Mesendoderm (in vitro differentiated cells): ENCODE results near the gene MUL1.

Experiments used
- DNase-seq: peaks from one replicate; pipeline ENCODE4 v3.0.0; 2013
- H2AK5ac ChIP-seq: 2 replicates; pipeline ENCODE4 v1.6.1; 2013; ENCODE audit warnings: low read length, inconsistent platforms
- H2BK120ac ChIP-seq: 2 replicates; pipeline ENCODE4 v1.6.1; 2013; ENCODE audit warnings: low read depth, mild to moderate bottlenecking, low read length, moderate library complexity, mixed read lengths
- H2BK15ac ChIP-seq: replicated peaks from 2 replicates; pipeline ENCODE4 v1.6.1; 2013; ENCODE audit warnings: low read depth, mild to moderate bottlenecking, moderate library complexity
- H2BK5ac ChIP-seq: 2 replicates; pipeline ENCODE4 v1.6.1; 2013; ENCODE audit warnings: low read length, inconsistent platforms
- H3K18ac ChIP-seq: 2 replicates; pipeline ENCODE4 v1.6.1; 2013; ENCODE audit warnings: mild to moderate bottlenecking, low read length, mixed read lengths
- H3K23ac ChIP-seq: one replicate; pipeline ENCODE4 v1.6.1; 2013; ENCODE audit warnings: low read length
- H3K27ac ChIP-seq: 2 replicates; pipeline ENCODE4 v1.5.1; 2013; ENCODE audit warnings: low read depth, mild to moderate bottlenecking, inconsistent platforms, low read length, moderate library complexity
- H3K27me3 ChIP-seq: 2 replicates; pipeline ENCODE4 v1.6.1; 2013; ENCODE audit warnings: low read length, control low read depth, mild to moderate bottlenecking, inconsistent platforms; ENCODE audit not compliant: insufficient read depth, poor library complexity
- H3K36me3 ChIP-seq: 2 replicates; pipeline ENCODE4 v1.6.1; 2013; ENCODE audit warnings: low read length, inconsistent platforms; ENCODE audit not compliant: control insufficient read depth, insufficient read depth
- H3K4ac ChIP-seq: one replicate; pipeline ENCODE4 v1.6.1; 2013; ENCODE audit warnings: low read depth, mild to moderate bottlenecking, low read length, moderate library complexity
- H3K4me1 ChIP-seq: 2 replicates; pipeline ENCODE4 v1.6.1; 2013; ENCODE audit warnings: low read depth, low read length, inconsistent platforms; ENCODE audit not compliant: control insufficient read depth
- H3K4me2 ChIP-seq: 2 replicates; pipeline ENCODE4 v1.6.1; 2013; ENCODE audit warnings: low read length
- H3K4me3 ChIP-seq: 2 replicates; pipeline ENCODE4 v1.5.1; 2013; ENCODE audit warnings: mild to moderate bottlenecking, low read length
- H3K56ac ChIP-seq: one replicate; pipeline ENCODE4 v1.6.1; 2013; ENCODE audit warnings: low read length
- H3K79me1 ChIP-seq: 2 replicates; pipeline ENCODE4 v1.6.1; 2013; ENCODE audit warnings: low read length, inconsistent platforms
- H3K79me2 ChIP-seq: 2 replicates; pipeline ENCODE4 v1.6.1; 2013; ENCODE audit warnings: mild to moderate bottlenecking, low read length; ENCODE audit not compliant: control insufficient read depth, insufficient read depth
- H3K9ac ChIP-seq: 2 replicates; pipeline ENCODE4 v1.6.1; 2013; ENCODE audit warnings: low read length, inconsistent platforms
- H4K5ac ChIP-seq: one replicate; pipeline ENCODE4 v1.6.1; 2013; ENCODE audit warnings: low read length
- H4K8ac ChIP-seq: one replicate; pipeline ENCODE4 v1.6.1; 2013; ENCODE audit warnings: low read depth, mild to moderate bottlenecking, control low read depth, low read length, moderate library complexity
- WGBS: extraction: QIAGEN DNeasy Blood & Tissue Kit; methylation state at CpG from one replicate; pipeline ENCODE4 v1.1.7; 2013; ENCODE audit warnings: low lambda C conversion rate, missing lambda C conversion rate; ENCODE audit not compliant: insufficient coverage; ENCODE audit errors: extremely low coverage; 5-methylcytosine and 5-hydroxymethylcytosine counted together

The MUL1 gene

DNA sequence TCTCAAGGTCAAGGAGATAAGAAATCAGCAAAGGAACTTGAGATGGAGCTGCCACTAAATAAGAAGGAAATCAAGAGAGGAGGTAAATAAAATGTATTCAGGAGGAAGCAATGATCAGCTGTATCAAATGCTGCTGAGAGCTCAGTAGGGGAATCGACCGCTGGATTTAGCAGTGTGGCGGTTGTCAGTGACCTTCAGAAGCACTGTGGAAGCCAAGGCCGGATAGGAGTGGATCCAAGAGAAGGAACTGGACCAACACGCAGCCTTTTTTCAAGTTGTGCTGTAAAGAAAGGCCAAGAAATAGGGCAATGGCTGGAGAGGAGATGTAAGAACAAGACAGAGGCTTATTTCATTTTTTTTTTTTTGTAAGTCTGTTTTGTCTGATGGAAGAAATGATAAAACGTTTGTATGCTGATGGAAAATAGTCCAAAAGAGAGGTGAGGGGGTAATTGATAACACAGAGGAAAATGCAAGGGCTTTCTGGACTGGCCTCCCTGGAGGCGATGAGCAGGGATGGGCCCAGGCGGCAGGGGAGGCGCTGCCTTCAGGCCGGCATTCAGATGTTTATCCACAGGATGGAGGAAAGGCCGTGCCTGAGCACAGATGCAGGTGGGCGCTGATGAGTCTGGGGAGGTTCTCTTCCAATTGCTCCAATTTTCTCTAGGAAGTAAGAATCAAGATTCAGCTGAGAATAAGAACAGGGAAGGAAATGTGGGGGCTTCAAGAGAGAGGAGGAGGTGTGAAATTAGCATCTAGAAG lies 26.9 kb upstream of the MUL1 start:
- Histone ChIP-seq H3K4ac (no peak overlapping the region), H4K8ac (no peak overlapping the region), H3K56ac (no peak overlapping the region), H4K5ac (no peak overlapping the region), H2BK5ac (no peak overlapping the region), H3K27me3 (no peaks in the 10 kb centered on the region), H2AK5ac (no peak overlapping the region), H3K4me2 (no peak overlapping the region), H3K23ac (no peak overlapping the region), H3K79me2 (no peaks in the 10 kb centered on the region), H3K79me1 (no peaks in the 10 kb centered on the region), H3K36me3 (no peaks in the 10 kb centered on the region), H3K18ac (no peak overlapping the region), H3K9ac (no peak overlapping the region), H2BK120ac (no peak overlapping the region), H2BK15ac (no peak overlapping the region), H3K27ac (no peak overlapping the region), H3K4me3 (no peak overlapping the region), H3K4me1 (no peaks in the 10 kb centered on the region)
- no peak for DNase-seq
- no CpG with 5 or more reads among the region's 12 CpGs for WGBS

DNA sequence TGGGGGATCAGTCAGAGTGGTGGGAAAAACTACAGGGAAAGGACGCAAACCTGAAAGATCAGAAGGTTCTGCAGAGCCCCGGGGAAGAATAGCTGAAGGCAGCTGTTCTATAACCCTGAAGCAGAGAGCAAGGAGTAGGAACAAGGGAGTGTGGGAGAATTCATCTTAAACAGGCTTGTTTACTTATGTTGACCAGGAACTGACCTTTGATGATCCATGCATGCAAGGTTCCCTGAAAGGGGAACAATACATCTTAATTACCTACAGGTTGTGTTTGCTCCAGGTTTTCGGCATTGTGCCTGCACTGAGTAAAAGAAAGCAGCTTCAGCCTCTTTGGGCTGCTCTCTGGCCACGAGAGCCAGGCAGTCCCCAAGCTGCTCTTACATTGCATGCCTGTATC lies 25.7 kb upstream of the MUL1 start:
- DNase-seq = no peak
- Histone ChIP-seq H3K4me3 (no peak overlapping the region), H3K4me1 (no peaks in the 10 kb centered on the region), H3K9ac (no peak overlapping the region), H2BK5ac (no peak overlapping the region), H3K79me2 (no peaks in the 10 kb centered on the region), H3K56ac (no peak overlapping the region), H3K23ac (no peak overlapping the region), H2BK120ac (no peak overlapping the region), H3K36me3 (no peaks in the 10 kb centered on the region), H3K27ac (no peak overlapping the region), H4K8ac (no peak overlapping the region), H3K4me2 (no peak overlapping the region), H2BK15ac (no peak overlapping the region), H4K5ac (no peak overlapping the region), H3K27me3 (no peaks in the 10 kb centered on the region), H3K18ac (no peak overlapping the region), H3K4ac (no peak overlapping the region), H3K79me1 (no peaks in the 10 kb centered on the region), H2AK5ac (no peak overlapping the region)
- WGBS = no CpG with 5 or more reads among the region's 4 CpGs

DNA sequence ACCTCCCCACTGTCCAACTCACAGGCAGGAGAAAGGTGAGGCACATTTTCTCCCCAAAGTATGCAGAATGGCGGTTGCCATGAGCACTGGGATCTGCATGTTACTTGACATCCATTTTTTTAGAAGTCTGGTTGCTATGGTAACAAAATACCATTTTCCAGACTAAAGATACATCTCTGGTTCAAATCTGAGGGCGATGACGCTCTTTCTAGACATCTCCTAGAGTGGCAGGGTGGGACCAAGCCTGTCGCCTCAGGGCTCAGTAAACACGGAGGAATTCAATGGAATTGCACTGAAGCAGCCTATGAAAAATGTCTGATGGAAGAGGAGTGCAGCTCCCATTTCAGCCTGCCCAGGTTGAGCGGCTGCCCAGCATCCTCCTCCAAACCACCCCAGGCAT lies 22.9 kb upstream of the MUL1 start:
- Histone ChIP-seq H3K27ac (no peak overlapping the region), H3K79me2 (no peaks in the 10 kb centered on the region), H3K4me2 (no peak overlapping the region), H2BK120ac (no peak overlapping the region), H3K36me3 (no peaks in the 10 kb centered on the region), H2BK15ac (no peak overlapping the region), H3K23ac (no peak overlapping the region), H4K8ac (no peak overlapping the region), H3K79me1 (no peaks in the 10 kb centered on the region), H3K4me3 (no peak overlapping the region), H3K18ac (no peak overlapping the region), H3K4ac (no peak overlapping the region), H3K56ac (no peak overlapping the region), H2AK5ac (no peak overlapping the region), H4K5ac (no peak overlapping the region), H3K9ac (no peak overlapping the region), H3K27me3 (no peaks in the 10 kb centered on the region), H3K4me1 (no peaks in the 10 kb centered on the region), H2BK5ac (no peak overlapping the region)
- DNase-seq = no peak
- no CpG with 5 or more reads among the region's 6 CpGs for WGBS

DNA sequence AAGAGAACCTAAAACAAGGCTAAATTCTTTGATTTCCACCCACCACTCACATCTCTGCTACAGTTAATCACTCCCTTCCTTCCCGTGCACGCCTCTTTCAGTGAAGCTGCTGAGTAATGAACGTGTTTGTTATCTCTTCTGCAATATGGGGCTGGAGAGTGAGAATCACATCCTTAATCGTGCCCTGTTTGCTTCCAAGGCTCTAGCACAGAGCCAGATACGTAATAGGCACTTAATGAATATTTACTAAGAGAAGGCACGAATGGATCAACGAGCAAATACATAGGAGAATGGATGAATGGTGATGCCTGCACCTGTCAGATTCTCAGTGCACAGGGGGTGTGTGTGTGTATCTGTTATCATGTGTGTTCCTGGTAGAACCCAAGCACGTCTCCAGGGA lies 22.4 kb upstream of the MUL1 start:
- H3K4ac ChIP-seq = no peak overlapping the region
- no peak overlapping the region for H4K5ac ChIP-seq
- H3K4me3 ChIP-seq = no peak overlapping the region
- no peak overlapping the region for H2BK15ac ChIP-seq
- H3K36me3 ChIP-seq = no peaks in the 10 kb centered on the region
- H3K4me2 ChIP-seq = no peak overlapping the region
- H2AK5ac ChIP-seq = no peak overlapping the region
- H3K23ac ChIP-seq = no peak overlapping the region
- no peak overlapping the region for H3K18ac ChIP-seq
- H4K8ac ChIP-seq = no peak overlapping the region
- H3K27ac ChIP-seq = no peak overlapping the region
- DNase-seq = no peak
- no peak overlapping the region for H2BK120ac ChIP-seq
- H3K4me1 ChIP-seq = no peaks in the 10 kb centered on the region
- no CpG with 5 or more reads among the region's 8 CpGs for WGBS
- no peak overlapping the region for H2BK5ac ChIP-seq
- H3K27me3 ChIP-seq = no peaks in the 10 kb centered on the region
- H3K79me1 ChIP-seq = no peaks in the 10 kb centered on the region
- no peak overlapping the region for H3K56ac ChIP-seq
- H3K79me2 ChIP-seq = no peaks in the 10 kb centered on the region
- H3K9ac ChIP-seq = no peak overlapping the region

DNA sequence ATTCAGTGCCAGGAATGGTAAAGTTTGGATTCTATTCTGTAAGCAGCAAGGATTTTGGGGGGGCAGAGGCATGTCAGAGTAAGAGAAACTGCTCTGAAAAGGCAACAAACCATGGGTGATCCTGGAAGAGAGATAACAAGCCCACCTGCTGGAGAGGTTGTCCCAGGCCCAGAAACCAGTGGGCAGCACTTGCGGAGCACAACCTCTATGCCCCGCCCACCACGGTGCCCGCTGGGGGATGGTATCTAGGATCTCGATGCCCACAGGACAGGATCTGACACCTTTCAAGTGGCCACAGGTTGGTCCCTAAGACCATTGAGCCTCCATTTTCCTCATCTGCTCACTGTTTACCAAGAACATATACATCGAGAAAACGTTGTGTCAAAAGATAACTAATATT lies 20.3 kb upstream of the MUL1 start:
- Histone ChIP-seq H3K36me3 (no peaks in the 10 kb centered on the region), H3K79me2 (no peaks in the 10 kb centered on the region), H2BK5ac (no peak overlapping the region), H3K27ac (no peak overlapping the region), H3K4me3 (no peak overlapping the region), H3K9ac (no peak overlapping the region), H3K4me2 (no peak overlapping the region), H2BK15ac (no peak overlapping the region), H3K56ac (no peak overlapping the region), H3K23ac (no peak overlapping the region), H3K79me1 (no peaks in the 10 kb centered on the region), H3K27me3 (no peaks in the 10 kb centered on the region), H3K4me1 (no peaks in the 10 kb centered on the region), H3K18ac (no peak overlapping the region), H2AK5ac (no peak overlapping the region), H4K5ac (no peak overlapping the region), H2BK120ac (no peak overlapping the region), H4K8ac (no peak overlapping the region), H3K4ac (no peak overlapping the region)
- WGBS = no CpG with 5 or more reads among the region's 7 CpGs
- DNase-seq = no peak

DNA sequence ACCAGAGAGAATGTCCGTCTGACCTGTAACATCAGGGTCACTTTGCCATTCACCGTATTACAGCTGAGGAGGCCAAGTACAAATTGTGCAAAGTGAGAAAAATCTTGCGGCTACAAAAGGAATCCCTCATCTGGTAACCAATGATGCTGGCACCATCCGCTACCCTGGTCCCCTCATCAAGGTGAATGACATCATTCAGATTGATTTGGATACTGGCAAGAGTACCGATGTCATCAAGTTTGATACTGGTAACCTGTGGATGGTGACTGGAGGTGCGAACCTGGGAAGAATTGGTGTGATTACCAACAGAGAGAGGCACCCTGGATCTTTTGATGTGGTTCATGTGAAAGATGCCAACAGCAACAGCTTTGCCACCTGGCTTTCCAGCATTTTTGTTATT lies 18.3 kb upstream of the MUL1 start:
- Histone ChIP-seq H4K8ac (no peak overlapping the region), H3K27ac (no peak overlapping the region), H3K4ac (no peak overlapping the region), H2BK120ac (no peak overlapping the region), H3K9ac (no peak overlapping the region), H2BK15ac (no peak overlapping the region), H3K27me3 (no peaks in the 10 kb centered on the region), H3K4me1 (no peaks in the 10 kb centered on the region), H3K79me1 (no peaks in the 10 kb centered on the region), H3K4me2 (no peak overlapping the region), H2BK5ac (no peak overlapping the region), H3K79me2 (no peaks in the 10 kb centered on the region), H3K56ac (no peak overlapping the region), H3K18ac (no peak overlapping the region), H2AK5ac (no peak overlapping the region), H3K36me3 (no peaks in the 10 kb centered on the region), H3K4me3 (no peak overlapping the region), H4K5ac (no peak overlapping the region), H3K23ac (no peak overlapping the region)
- no peak for DNase-seq
- WGBS = no CpG with 5 or more reads among the region's 6 CpGs
